ENCODE results near the gene RNF166. TPM values are rescaled to one million over a fixed set of nuclear protein-coding genes. Genes with fewer than 3 reads are reported as not detected.

RNF166 gene
- total RNA-seq, 4 donors from 2014 or later: 23.3 to 33.5 (median 27.5) TPM

- intact Hi-C loops (cut with DNase I): no loop called here
- no peak for TF ChIP-seq POLR2A (IDR thresholded peaks at IDR 0.05; ENCODE audit: low read depth)
- TF ChIP-seq POLR2AphosphoS5 (IDR thresholded peaks at IDR 0.05): no peak
- no peak for TF ChIP-seq EP300 (IDR thresholded peaks at IDR 0.05)
- no peak for TF ChIP-seq CTCF (IDR thresholded peaks at IDR 0.05)
- Histone ChIP-seq H3K36me3 (peaks cover 75 to 86% (median 84%) of the 10 kb centered on the region in 4 donors), H3K4me1 (peaks cover 0 to 19% (median 8%) of the 10 kb centered on the region in 4 donors), H3K27ac (replicated peaks in 1 of 4) (no peak overlapping the region), H3K4me3 (no peak overlapping the region), H3K27me3 (no peaks in the 10 kb centered on the region), H3K9me3 (no peaks in the 10 kb centered on the region)
- DNase-seq (ENCODE audit: extremely low spot score): no peak
- 94% methylated on average over 13 of the region's 21 CpGs for WGBS
These were observed 10.4 kb upstream of the RNF166 start for GRCh38 chr16:88716601-88717001.

- no peak for DNase-seq (ENCODE audit: extremely low spot score)
- H3K27me3 ChIP-seq: no peaks in the 10 kb centered on the region
- no peak overlapping the region for H3K27ac ChIP-seq (replicated peaks in 1 of 4)
- H3K9me3 ChIP-seq: no peaks in the 10 kb centered on the region
- peaks cover 0 to 23% (median 8%) of the 10 kb centered on the region in 4 donors for H3K4me1 ChIP-seq
- intact Hi-C loops (cut with DNase I): no loop called here
- H3K36me3 ChIP-seq: peaks cover 71 to 82% (median 80%) of the 10 kb centered on the region in 4 donors
- no peak overlapping the region for H3K4me3 ChIP-seq
- no CpG with 5 or more reads among the region's 15 CpGs for WGBS
- no peak for TF ChIP-seq POLR2AphosphoS5 (IDR thresholded peaks at IDR 0.05)
- no peak for TF ChIP-seq EP300 (IDR thresholded peaks at IDR 0.05)
- no peak for TF ChIP-seq CTCF (IDR thresholded peaks at IDR 0.05)
- no peak for TF ChIP-seq POLR2A (IDR thresholded peaks at IDR 0.05; ENCODE audit: low read depth)
These were observed 10.0 kb upstream of the RNF166 start for GRCh38 chr16:88716201-88716600.

GRCh38 chr16:88715312-88716190, 9.3 kb upstream of the RNF166 start:
- intact Hi-C loops (cut with DNase I): no loop called here
- no peak for DNase-seq (ENCODE audit: extremely low spot score)
- 91% methylated on average over 35 of the region's 57 CpGs for WGBS
- no peak for TF ChIP-seq POLR2A (IDR thresholded peaks at IDR 0.05; ENCODE audit: low read depth)
- TF ChIP-seq CTCF (IDR thresholded peaks at IDR 0.05): no peak
- no peak for TF ChIP-seq POLR2AphosphoS5 (IDR thresholded peaks at IDR 0.05)
- TF ChIP-seq EP300 (IDR thresholded peaks at IDR 0.05): no peak
- H3K27me3 ChIP-seq: no peaks in the 10 kb centered on the region
- peaks cover 65 to 75% (median 74%) of the 10 kb centered on the region in 4 donors for H3K36me3 ChIP-seq
- H3K4me3 ChIP-seq: no peak overlapping the region
- no peaks in the 10 kb centered on the region for H3K9me3 ChIP-seq
- H3K27ac ChIP-seq (replicated peaks in 1 of 4): no peak overlapping the region
- H3K4me1 ChIP-seq: peaks cover 0 to 29% (median 8%) of the 10 kb centered on the region in 4 donors

- DNase-seq (ENCODE audit: extremely low spot score): no peak
- peaks cover 56 to 72% (median 70%) of the 10 kb centered on the region in 4 donors for H3K36me3 ChIP-seq
- no peaks in the 10 kb centered on the region for H3K27me3 ChIP-seq
- peaks cover 0 to 25% (median 6%) of the 10 kb centered on the region in 4 donors for H3K4me1 ChIP-seq
- H3K9me3 ChIP-seq: no peaks in the 10 kb centered on the region
- intact Hi-C loops (cut with DNase I): no loop called here
- TF ChIP-seq POLR2A (IDR thresholded peaks at IDR 0.05; ENCODE audit: low read depth) (no peak), EP300 (IDR thresholded peaks at IDR 0.05) (no peak), POLR2AphosphoS5 (IDR thresholded peaks at IDR 0.05) (no peak), CTCF (IDR thresholded peaks at IDR 0.05) (no peak)
- H3K27ac ChIP-seq (replicated peaks in 1 of 4): no peak overlapping the region
- 88% methylated on average over 38 of the region's 42 CpGs for WGBS
- no peak overlapping the region for H3K4me3 ChIP-seq
These were observed 8.5 kb upstream of the RNF166 start for GRCh38 chr16:88714420-88715302.

All from esophagus muscularis mucosa (tissue), 4 donors.